Adipocyte (in vitro differentiated cells): ENCODE measurements around the gene ZNF384.

ENCODE experiments used
- DNase-seq: peaks from one replicate; pipeline ENCODE4 v3.0.0-alpha.2; 2015; ENCODE audit warnings: low read depth
- H3K27me3 ChIP-seq: replicated peaks from 2 replicates; pipeline ENCODE4 v1.7.0; 2013; ENCODE audit warnings: mild to moderate bottlenecking, low read length, moderate library complexity; ENCODE audit not compliant: control insufficient read depth, insufficient read depth
- H3K36me3 ChIP-seq: 2 replicates; pipeline ENCODE4 v1.7.0; 2013; ENCODE audit warnings: low read length, mild to moderate bottlenecking, moderate library complexity; ENCODE audit not compliant: control insufficient read depth, insufficient read depth, severe bottlenecking
- H3K4me1 ChIP-seq: 2 replicates; pipeline ENCODE4 v1.7.0; 2013; ENCODE audit warnings: mild to moderate bottlenecking, low read length, moderate library complexity; ENCODE audit not compliant: control insufficient read depth, insufficient read depth
- H3K4me3 ChIP-seq: 2 replicates; pipeline ENCODE4 v1.7.0; 2013; ENCODE audit warnings: mild to moderate bottlenecking, low read length, moderate library complexity
- H3K9ac ChIP-seq: 2 replicates; pipeline ENCODE4 v1.7.0; 2013; ENCODE audit warnings: mild to moderate bottlenecking, low read length, moderate library complexity
- H3K9me3 ChIP-seq: 2 replicates; pipeline ENCODE4 v1.7.0; 2013; ENCODE audit warnings: mild to moderate bottlenecking, low read length, moderate library complexity; ENCODE audit not compliant: control insufficient read depth

ZNF384 gene

GRCh38 chr12:6688999-6689882, at the start of gene ZNF384:
Gene ZNF384, minus strand, starts transcription at chr12:6689375. Its CDS starts 9,855 bp downstream, at chr12:6679520.
- peaks cover 37% of the 10 kb centered on the region for H3K4me1 ChIP-seq
- H3K36me3 ChIP-seq, result no peaks in the 10 kb centered on the region
- no peaks in the 10 kb centered on the region for H3K9me3 ChIP-seq
- peak within 1 kb of the TSS; percentile 95 for H3K9ac ChIP-seq
- H3K4me3 ChIP-seq, result peak within 1 kb of the TSS; percentile 97
- no peaks in the 10 kb centered on the region for H3K27me3 ChIP-seq
- DNase-seq, result peak; percentile 99

- Histone ChIP-seq H3K36me3 (peaks cover 7% of the 10 kb centered on the region), H3K4me1 (peaks cover 26% of the 10 kb centered on the region), H3K9ac (peak overlapping the region; percentile 45), H3K27me3 (no peaks in the 10 kb centered on the region), H3K9me3 (no peaks in the 10 kb centered on the region), H3K4me3 (no peak overlapping the region)
- no peak for DNase-seq
Measured at GRCh38 chr12:6736754-6737153, 47.6 kb upstream of the ZNF384 start.

GRCh38 chr12:6735448-6736191, 46.4 kb upstream of the ZNF384 start:
- Histone ChIP-seq H3K27me3 (no peaks in the 10 kb centered on the region), H3K4me3 (no peak overlapping the region), H3K36me3 (peaks cover 18% of the 10 kb centered on the region), H3K9me3 (no peaks in the 10 kb centered on the region), H3K9ac (peak overlapping the region; percentile 45), H3K4me1 (peaks cover 26% of the 10 kb centered on the region)
- DNase-seq, result peak; percentile 82

DNA sequence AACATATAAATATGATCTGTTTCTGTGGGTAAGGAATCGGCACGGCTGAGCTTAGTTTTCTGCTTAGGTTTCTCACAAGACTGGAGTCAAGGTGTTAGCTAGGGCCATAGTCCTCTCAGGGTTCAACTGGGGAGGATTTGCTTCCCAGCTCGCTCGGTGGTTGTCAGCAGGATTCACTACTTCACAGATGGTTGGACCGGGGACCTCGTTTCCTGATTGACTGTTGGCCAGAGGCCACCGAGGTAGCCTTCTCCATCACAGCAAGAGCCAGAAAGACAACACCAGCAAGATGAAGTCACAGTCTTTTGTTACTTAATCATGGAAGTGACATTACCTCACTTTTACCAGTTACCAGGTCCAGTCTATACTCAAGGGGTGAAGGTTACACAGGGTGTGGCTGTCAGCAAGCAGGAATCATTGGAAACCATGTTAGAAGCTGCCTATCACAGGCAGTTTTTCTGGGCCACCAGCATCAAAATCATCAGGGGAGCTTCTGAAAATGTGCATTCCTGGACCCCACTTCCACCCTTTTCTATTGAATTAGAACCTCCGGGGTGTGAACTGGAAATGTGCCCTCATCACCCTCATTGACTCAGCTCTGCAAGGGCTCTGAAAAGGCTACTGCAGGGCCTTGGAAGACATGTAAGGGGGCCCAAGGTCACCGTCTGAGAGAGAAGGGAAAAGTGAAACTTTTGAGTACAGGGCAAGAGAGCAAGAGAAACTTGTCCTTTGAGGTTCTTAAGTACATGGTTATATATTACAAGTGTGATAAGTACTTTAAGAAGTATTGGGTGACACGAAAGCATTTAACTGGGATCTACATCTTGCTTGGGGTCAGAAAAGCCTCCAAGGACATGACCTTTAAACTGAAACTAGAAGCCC, 45.6 kb upstream of the ZNF384 start:
- Histone ChIP-seq H3K4me3 (no peak overlapping the region), H3K9ac (peak overlapping the region; percentile 45), H3K4me1 (peaks cover 26% of the 10 kb centered on the region), H3K27me3 (no peaks in the 10 kb centered on the region), H3K9me3 (no peaks in the 10 kb centered on the region), H3K36me3 (peaks cover 27% of the 10 kb centered on the region)
- DNase-seq, result no peak

DNA sequence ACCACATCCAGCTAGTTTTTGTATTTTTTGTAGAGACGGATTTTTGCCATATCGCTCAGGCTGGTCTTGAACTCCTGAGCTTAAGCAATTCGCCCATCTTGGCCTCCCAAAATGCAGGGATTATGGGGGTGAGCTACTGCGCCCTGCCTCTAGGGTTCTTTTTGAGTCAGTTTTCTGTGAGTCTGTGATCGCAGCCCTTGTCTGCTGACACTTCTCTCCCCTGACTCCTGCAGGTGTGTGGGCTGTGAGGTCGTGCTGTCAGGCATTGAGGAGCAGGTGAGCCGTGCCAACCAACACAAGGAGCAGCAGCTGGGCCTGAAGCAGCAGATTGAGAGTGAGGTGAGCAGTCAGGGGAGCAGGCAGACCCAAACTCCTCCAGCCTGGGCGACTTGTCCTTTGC, 41.0 kb upstream of the ZNF384 start:
- Histone ChIP-seq H3K9me3 (no peaks in the 10 kb centered on the region), H3K36me3 (peaks cover 50% of the 10 kb centered on the region), H3K27me3 (no peaks in the 10 kb centered on the region), H3K4me1 (peaks cover 6% of the 10 kb centered on the region), H3K4me3 (no peak overlapping the region), H3K9ac (no peak overlapping the region)
- DNase-seq, result no peak

- peaks cover 8% of the 10 kb centered on the region for H3K4me1 ChIP-seq
- H3K27me3 ChIP-seq, result no peaks in the 10 kb centered on the region
- no peak overlapping the region for H3K9ac ChIP-seq
- H3K4me3 ChIP-seq, result no peak overlapping the region
- no peak for DNase-seq
- peaks cover 50% of the 10 kb centered on the region for H3K36me3 ChIP-seq
- H3K9me3 ChIP-seq, result no peaks in the 10 kb centered on the region
Measured at GRCh38 chr12:6729186-6729585, 40.0 kb upstream of the ZNF384 start.

GRCh38 chr12:6725350-6725749, 36.2 kb upstream of the ZNF384 start:
- no peak overlapping the region for H3K9ac ChIP-seq
- no peak overlapping the region for H3K4me3 ChIP-seq
- no peaks in the 10 kb centered on the region for H3K27me3 ChIP-seq
- no peaks in the 10 kb centered on the region for H3K9me3 ChIP-seq
- peaks cover 8% of the 10 kb centered on the region for H3K4me1 ChIP-seq
- peaks cover 29% of the 10 kb centered on the region for H3K36me3 ChIP-seq
- no peak for DNase-seq

GRCh38 chr12:6724409-6724797, 35.2 kb upstream of the ZNF384 start:
- no peaks in the 10 kb centered on the region for H3K9me3 ChIP-seq
- peaks cover 19% of the 10 kb centered on the region for H3K36me3 ChIP-seq
- peak overlapping the region; percentile 84 for H3K9ac ChIP-seq
- peaks cover 8% of the 10 kb centered on the region for H3K4me1 ChIP-seq
- H3K27me3 ChIP-seq, result no peaks in the 10 kb centered on the region
- peak overlapping the region; percentile 94 for H3K4me3 ChIP-seq
- no peak for DNase-seq

- Histone ChIP-seq H3K4me1 (peaks cover 8% of the 10 kb centered on the region), H3K9ac (peak within 1 kb of the TSS; percentile 84), H3K4me3 (peak within 1 kb of the TSS; percentile 94), H3K9me3 (no peaks in the 10 kb centered on the region), H3K27me3 (no peaks in the 10 kb centered on the region), H3K36me3 (peaks cover 13% of the 10 kb centered on the region)
- DNase-seq, result peak; percentile 99
Measured at GRCh38 chr12:6723607-6724408, 34.6 kb upstream of the ZNF384 start, which contains the start of gene COPS7A. Gene COPS7A, plus strand, starts transcription at chr12:6724046. Its CDS starts 611 bp downstream, at chr12:6724657.

DNA sequence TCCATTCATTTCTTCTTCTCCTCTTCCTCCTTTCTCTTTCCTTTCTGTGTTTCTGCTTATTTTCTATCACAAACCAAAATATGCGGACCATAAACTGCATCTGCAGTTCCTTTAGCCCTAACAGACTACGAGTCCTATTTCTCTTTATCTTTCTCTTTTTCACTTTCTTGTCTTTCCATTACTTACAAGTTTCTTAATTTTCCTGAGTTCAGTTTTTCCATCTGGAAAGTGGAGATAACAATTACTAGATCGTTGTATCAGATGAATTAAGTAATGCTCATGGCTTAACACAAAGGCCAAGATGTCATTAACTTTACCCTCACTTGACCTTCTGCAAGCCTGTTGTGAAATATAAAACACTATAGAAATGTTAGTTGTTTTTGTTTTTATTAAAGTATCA, 33.7 kb upstream of the ZNF384 start:
- no peak for DNase-seq

More for the DNA sequence above, 33.7 kb upstream of the ZNF384 start:
- H3K9ac ChIP-seq, result no peak overlapping the region
- H3K36me3 ChIP-seq, result peaks cover 4% of the 10 kb centered on the region
- H3K9me3 ChIP-seq, result no peaks in the 10 kb centered on the region
- peaks cover 8% of the 10 kb centered on the region for H3K4me1 ChIP-seq
- H3K27me3 ChIP-seq, result no peaks in the 10 kb centered on the region
- no peak overlapping the region for H3K4me3 ChIP-seq
